T-helper 17 cell (primary cell): ENCODE data around the gene SPRING1. TPM values are rescaled to one million over a fixed set of nuclear protein-coding genes. Genes with fewer than 3 reads are reported as not detected.

Experiments
- ATAC-seq: fragments of 150-1000 bp; cut with Tn5 transposase; 2 replicates; pipeline ENCODE4 v1.10.0; 2021; ENCODE audit warnings: mild to moderate bottlenecking, moderate library complexity
- DNase-seq, 3 donors: peaks; one replicate each; pipeline versions ENCODE4 v3.0.0 to v3.0.0-alpha.2; 2020 to 2021
- H3K9me3 ChIP-seq: one replicate; pipeline ENCODE4 v1.7.0; 2013; ENCODE audit warnings: low read length, mild to moderate bottlenecking; ENCODE audit not compliant: control insufficient read depth, poor library complexity, severe bottlenecking
- H3K27ac Mint-ChIP-seq: one replicate; pipeline ENCODE4 v1.8.0; 2022; ENCODE audit warnings: mild to moderate bottlenecking, moderate library complexity, mixed read lengths
- H3K27me3 Mint-ChIP-seq: one replicate; pipeline ENCODE4 v1.8.0; 2022; ENCODE audit warnings: mixed read lengths
- H3K36me3 Mint-ChIP-seq: one replicate; pipeline ENCODE4 v1.8.0; 2022; ENCODE audit warnings: low read depth, mixed read lengths
- H3K4me1 Mint-ChIP-seq: one replicate; pipeline ENCODE4 v1.8.0; 2022; ENCODE audit warnings: mild to moderate bottlenecking, mixed read lengths
- H3K4me3 Mint-ChIP-seq: one replicate; pipeline ENCODE4 v1.8.0; 2022; ENCODE audit warnings: mild to moderate bottlenecking, moderate library complexity, mixed read lengths
- total RNA-seq, 4 donors: library from RNA in 2 of 4; stranded (reverse) in 2 of 4; gene quantifications; one replicate each; pipeline ENCODE4 v1.2.3 and lab custom pipeline; 2022 to 2026

SPRING1 gene
- total RNA-seq: 10 to 100 TPM; 17.2 to 18.5 TPM
- total RNA-seq (lab: John Stamatoyannopoulos, UW): 30.2 to 78.6 reads per million in 2 donors

GRCh38 chr12:116737774-116738657, at the start of gene SPRING1, which contains the start of gene RNFT2:
TSS of gene SPRING1 (minus strand) at chr12:116738069. CDS start at chr12:116737900, 169 bp downstream.
TSS of gene RNFT2 (plus strand) at chr12:116738315. CDS start at chr12:116740498, 2,183 bp downstream.
- ATAC-seq: peak; percentile 97
- peak within 1 kb of the TSS; percentile 96 for H3K4me3 Mint-ChIP-seq
- peaks cover 27% of the 10 kb centered on the region for H3K4me1 Mint-ChIP-seq
- H3K9me3 ChIP-seq: no peaks in the 10 kb centered on the region
- H3K27ac Mint-ChIP-seq: peak within 1 kb of the TSS; percentile 93
- peaks cover 10% of the 10 kb centered on the region for H3K36me3 Mint-ChIP-seq
- peak; percentile 98 for DNase-seq
- no peaks in the 10 kb centered on the region for H3K27me3 Mint-ChIP-seq

GRCh38 chr12:116784238-116784612, 46.4 kb upstream of the SPRING1 start:
- DNase-seq (no peak), ATAC-seq (no peak)
- Mint-ChIP-seq H3K4me1 (no peaks in the 10 kb centered on the region), H3K27ac (no peak overlapping the region), H3K4me3 (no peak overlapping the region), H3K36me3 (peaks cover 5% of the 10 kb centered on the region), H3K27me3 (no peaks in the 10 kb centered on the region)
- no peaks in the 10 kb centered on the region for H3K9me3 ChIP-seq

GRCh38 chr12:116783525-116784237, 45.8 kb upstream of the SPRING1 start:
- Mint-ChIP-seq H3K27ac (no peak overlapping the region), H3K4me1 (no peaks in the 10 kb centered on the region), H3K27me3 (no peaks in the 10 kb centered on the region), H3K4me3 (no peak overlapping the region), H3K36me3 (peaks cover 5% of the 10 kb centered on the region)
- no peaks in the 10 kb centered on the region for H3K9me3 ChIP-seq
- ATAC-seq (no peak), DNase-seq (no peak)

GRCh38 chr12:116780942-116781341, 43.1 kb upstream of the SPRING1 start:
- Mint-ChIP-seq H3K27ac (no peak overlapping the region), H3K4me3 (no peak overlapping the region)

GRCh38 chr12:116779597-116779996, 41.7 kb upstream of the SPRING1 start:
- no peak for DNase-seq
- Mint-ChIP-seq H3K4me1 (no peaks in the 10 kb centered on the region), H3K27ac (no peak overlapping the region), H3K27me3 (no peaks in the 10 kb centered on the region), H3K4me3 (no peak overlapping the region), H3K36me3 (peaks cover 5% of the 10 kb centered on the region)
- ATAC-seq: no peak
- no peaks in the 10 kb centered on the region for H3K9me3 ChIP-seq

More at GRCh38 chr12:116780942-116781341, 43.1 kb upstream of the SPRING1 start:
- H3K4me1 Mint-ChIP-seq: no peaks in the 10 kb centered on the region
- H3K27me3 Mint-ChIP-seq: no peaks in the 10 kb centered on the region
- H3K9me3 ChIP-seq: no peaks in the 10 kb centered on the region
- peaks cover 5% of the 10 kb centered on the region for H3K36me3 Mint-ChIP-seq
- DNase-seq (no peak), ATAC-seq (no peak)

- peaks cover 4% of the 10 kb centered on the region for H3K4me1 Mint-ChIP-seq
Measured at GRCh38 chr12:116777245-116777644, 39.4 kb upstream of the SPRING1 start.

GRCh38 chr12:116774020-116774419, 36.2 kb upstream of the SPRING1 start:
- ATAC-seq: no peak
- H3K4me3 Mint-ChIP-seq: no peak overlapping the region
- H3K4me1 Mint-ChIP-seq: peaks cover 4% of the 10 kb centered on the region
- no peak for DNase-seq
- no peak overlapping the region for H3K27ac Mint-ChIP-seq
- peaks cover 5% of the 10 kb centered on the region for H3K36me3 Mint-ChIP-seq
- H3K9me3 ChIP-seq: no peaks in the 10 kb centered on the region
- H3K27me3 Mint-ChIP-seq: no peaks in the 10 kb centered on the region

More at GRCh38 chr12:116777245-116777644, 39.4 kb upstream of the SPRING1 start:
- H3K27me3 Mint-ChIP-seq: no peaks in the 10 kb centered on the region
- peaks cover 5% of the 10 kb centered on the region for H3K36me3 Mint-ChIP-seq
- ATAC-seq: no peak
- H3K27ac Mint-ChIP-seq: no peak overlapping the region
- DNase-seq: no peak
- H3K4me3 Mint-ChIP-seq: no peak overlapping the region
- no peaks in the 10 kb centered on the region for H3K9me3 ChIP-seq

GRCh38 chr12:116773276-116773731, 35.4 kb upstream of the SPRING1 start:
- ATAC-seq (no peak), DNase-seq (no peak)
- no peaks in the 10 kb centered on the region for H3K27me3 Mint-ChIP-seq
- peaks cover 5% of the 10 kb centered on the region for H3K36me3 Mint-ChIP-seq
- no peak overlapping the region for H3K4me3 Mint-ChIP-seq
- H3K9me3 ChIP-seq: no peaks in the 10 kb centered on the region
- H3K4me1 Mint-ChIP-seq: peaks cover 4% of the 10 kb centered on the region
- H3K27ac Mint-ChIP-seq: no peak overlapping the region

- Mint-ChIP-seq H3K4me3 (no peak overlapping the region), H3K4me1 (peaks cover 4% of the 10 kb centered on the region), H3K36me3 (peaks cover 5% of the 10 kb centered on the region), H3K27me3 (no peaks in the 10 kb centered on the region), H3K27ac (no peak overlapping the region)
- ATAC-seq (no peak), DNase-seq (no peak)
- no peaks in the 10 kb centered on the region for H3K9me3 ChIP-seq
Measured at GRCh38 chr12:116771651-116772050, 33.8 kb upstream of the SPRING1 start.

GRCh38 chr12:116766746-116767145, 28.9 kb upstream of the SPRING1 start:
- no peak overlapping the region for H3K27ac Mint-ChIP-seq
- no peaks in the 10 kb centered on the region for H3K9me3 ChIP-seq
- no peaks in the 10 kb centered on the region for H3K27me3 Mint-ChIP-seq
- ATAC-seq (no peak), DNase-seq (no peak)
- H3K4me3 Mint-ChIP-seq: no peak overlapping the region
- no peaks in the 10 kb centered on the region for H3K4me1 Mint-ChIP-seq
- no peaks in the 10 kb centered on the region for H3K36me3 Mint-ChIP-seq

- no peaks in the 10 kb centered on the region for H3K36me3 Mint-ChIP-seq
- no peaks in the 10 kb centered on the region for H3K27me3 Mint-ChIP-seq
- H3K4me3 Mint-ChIP-seq: no peak overlapping the region
- H3K9me3 ChIP-seq: no peaks in the 10 kb centered on the region
- H3K27ac Mint-ChIP-seq: no peak overlapping the region
- ATAC-seq: no peak
- H3K4me1 Mint-ChIP-seq: no peaks in the 10 kb centered on the region
- DNase-seq: no peak
Measured at GRCh38 chr12:116766285-116766684, 28.4 kb upstream of the SPRING1 start.

GRCh38 chr12:116765271-116765670, 27.4 kb upstream of the SPRING1 start:
- no peaks in the 10 kb centered on the region for H3K27me3 Mint-ChIP-seq
- H3K9me3 ChIP-seq: no peaks in the 10 kb centered on the region
- no peaks in the 10 kb centered on the region for H3K4me1 Mint-ChIP-seq
- peaks cover 5% of the 10 kb centered on the region for H3K36me3 Mint-ChIP-seq
- H3K4me3 Mint-ChIP-seq: no peak overlapping the region
- DNase-seq: no peak
- H3K27ac Mint-ChIP-seq: no peak overlapping the region
- ATAC-seq: no peak

- ATAC-seq (no peak), DNase-seq (no peak)
- Mint-ChIP-seq H3K27ac (no peak overlapping the region), H3K4me1 (no peaks in the 10 kb centered on the region), H3K27me3 (no peaks in the 10 kb centered on the region), H3K36me3 (peaks cover 5% of the 10 kb centered on the region), H3K4me3 (no peak overlapping the region)
- no peaks in the 10 kb centered on the region for H3K9me3 ChIP-seq
Measured at GRCh38 chr12:116761499-116761898, 23.6 kb upstream of the SPRING1 start.
